SK-MEL-5 (cell line): ENCODE results near the gene DNAH11. TPM values are rescaled to one million over a fixed set of nuclear protein-coding genes. Genes with fewer than 3 reads are reported as not detected.

Experiments used
- DNase-seq: peaks from one replicate; pipeline ENCODE4 v3.0.0-alpha.2; 2016; ENCODE audit warnings: low read depth, low spot score
- in situ Hi-C: cut with HindIII; loops from 2 replicates; pipeline ENCODE4 v1.10.0; 2016; ENCODE audit warnings: low sequenced_read_pairs, high pct_unique_total_duplicates, low pct_unique_long_range_greater_than_20kb
- total RNA-seq: library from RNA; depleted of rRNA; stranded (reverse); fragments of >200 nt; shearing (Covaris generic); gene quantifications from 2 replicates; pipeline ENCODE4 v1.2.3, GENCODE V29; 2014

DNAH11 gene
- total RNA-seq, 1 experiment from 2014 or later = 0.40 TPM

- in situ Hi-C loops = no loop called here
- no peak for DNase-seq
Measured at GRCh38 chr7:21603972-21604749, 61.3 kb downstream of the DNAH11 start.

- DNase-seq = no peak
- in situ Hi-C loops = no loop called here
Measured at GRCh38 chr7:21605008-21605585, 62.3 kb downstream of the DNAH11 start.

- in situ Hi-C loops = no loop called here
- no peak for DNase-seq
Measured at GRCh38 chr7:21608465-21608864, 65.6 kb downstream of the DNAH11 start.

- in situ Hi-C loops = no loop called here
- DNase-seq = no peak
Measured at GRCh38 chr7:21611129-21611528, 68.3 kb downstream of the DNAH11 start.

GRCh38 chr7:21616091-21616490 lies 73.3 kb downstream of the DNAH11 start:
- in situ Hi-C loops = no loop called here
- DNase-seq = no peak

GRCh38 chr7:21616796-21617436 lies 74.1 kb downstream of the DNAH11 start:
- in situ Hi-C loops = no loop called here
- no peak for DNase-seq

DNA sequence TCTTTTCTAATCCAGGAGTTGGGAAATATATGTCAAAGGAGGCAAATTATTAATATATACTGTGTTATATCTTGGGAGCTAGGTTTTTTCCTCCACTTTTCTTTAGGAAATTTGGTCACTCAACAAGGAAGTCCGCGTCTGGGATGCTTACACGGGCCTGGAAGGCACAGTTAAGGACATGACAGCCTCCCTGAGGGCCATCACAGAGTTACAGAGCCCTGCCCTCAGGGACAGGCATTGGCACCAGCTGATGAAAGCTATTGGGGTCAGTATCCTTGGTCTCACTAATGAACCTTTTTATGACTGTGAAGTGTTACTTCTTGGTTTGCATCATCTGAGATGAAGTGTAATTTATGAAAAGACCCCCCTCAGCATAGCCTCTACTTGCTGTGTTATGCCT lies 74.7 kb downstream of the DNAH11 start:
- no peak for DNase-seq
- in situ Hi-C loops = no loop called here

DNA sequence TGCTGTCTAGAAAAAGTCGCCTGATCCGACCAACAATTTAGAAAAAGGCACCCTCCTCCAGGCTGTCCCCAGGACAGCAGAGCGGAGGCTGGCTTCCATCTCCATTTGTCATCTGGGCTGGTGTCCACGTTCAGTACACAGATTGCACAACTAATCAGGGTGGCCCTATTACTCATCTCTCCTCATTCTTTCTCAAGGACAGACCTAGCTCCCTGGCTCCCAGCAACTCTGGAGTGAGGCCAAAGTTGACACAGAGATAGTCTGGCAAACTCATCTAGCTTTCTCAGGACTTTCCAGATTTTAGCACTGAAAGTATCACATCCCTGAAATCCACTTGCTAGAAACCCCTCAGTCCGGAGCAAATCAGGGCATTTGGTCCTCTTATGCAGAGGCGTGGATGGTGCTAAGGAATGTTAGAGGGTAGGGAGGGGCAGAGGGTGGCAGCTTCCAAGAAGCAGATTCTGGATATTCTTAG lies 75.1 kb downstream of the DNAH11 start:
- in situ Hi-C loops = no loop called here

DNA sequence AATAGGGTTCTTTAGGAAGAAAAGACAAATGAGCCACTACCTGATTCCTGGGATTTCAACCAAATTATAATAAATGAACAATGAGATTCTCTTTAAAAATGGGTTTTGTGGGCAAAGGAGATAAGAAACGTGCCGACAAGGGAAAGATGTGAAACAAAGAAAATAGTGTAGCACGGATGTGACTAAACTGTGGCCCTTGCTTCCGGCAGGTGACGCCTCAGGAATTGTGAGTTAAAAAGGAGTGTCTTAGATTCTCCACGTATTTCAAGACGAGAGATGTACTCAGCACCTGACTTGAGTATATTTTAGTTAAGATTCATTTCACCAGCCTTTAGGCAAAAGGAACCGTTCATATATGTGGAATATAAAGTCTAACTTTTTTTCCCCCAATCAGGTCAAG lies 75.9 kb downstream of the DNAH11 start:
- DNase-seq = no peak

More for the DNA sequence above, 75.1 kb downstream of the DNAH11 start:
- DNase-seq = no peak

GRCh38 chr7:21620054-21620453 lies 77.2 kb downstream of the DNAH11 start:
- DNase-seq = no peak
- in situ Hi-C loops = no loop called here

More for the DNA sequence above, 75.9 kb downstream of the DNAH11 start:
- in situ Hi-C loops = no loop called here

DNA sequence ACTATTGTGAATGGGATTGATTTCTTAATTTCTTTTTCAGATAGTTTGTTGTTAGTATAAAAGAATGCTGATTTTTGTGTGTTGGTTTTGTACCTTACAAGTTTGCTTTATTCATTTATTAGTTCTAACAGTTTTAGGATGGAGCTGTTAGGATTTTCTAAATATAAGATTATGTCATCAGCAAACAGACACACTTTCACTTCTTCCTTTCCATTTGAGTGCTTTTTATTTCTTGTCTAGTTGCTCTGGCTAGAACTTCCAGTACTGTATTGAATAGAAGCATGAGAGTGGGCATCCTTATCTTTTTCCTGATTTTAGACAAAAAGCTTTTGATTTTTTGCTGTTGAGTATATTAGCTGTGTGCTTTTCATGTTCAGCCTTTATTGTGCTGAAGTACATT lies 81.5 kb downstream of the DNAH11 start:
- DNase-seq = no peak

DNA sequence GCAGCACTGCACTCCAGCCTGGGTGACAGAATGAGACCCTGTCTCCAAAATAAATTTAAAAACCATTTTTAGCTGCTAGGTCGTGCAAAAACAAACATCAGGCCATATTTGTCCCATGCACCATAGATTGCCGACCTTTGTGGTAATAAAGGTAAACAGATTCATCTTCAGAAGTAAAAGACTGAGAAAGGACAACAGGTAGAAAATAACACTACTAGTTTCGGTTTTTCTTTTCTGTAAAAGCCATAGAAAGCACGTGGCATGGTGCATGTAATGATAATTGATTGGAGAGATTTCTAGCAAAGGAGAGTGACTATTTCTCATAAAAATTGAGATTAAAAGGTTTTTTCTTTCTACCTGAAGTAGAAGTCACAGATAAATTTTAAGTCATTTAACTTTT lies 93.9 kb downstream of the DNAH11 start:
- no peak for DNase-seq

More for the DNA sequence above, 81.5 kb downstream of the DNAH11 start:
- in situ Hi-C loops = no loop called here

DNA sequence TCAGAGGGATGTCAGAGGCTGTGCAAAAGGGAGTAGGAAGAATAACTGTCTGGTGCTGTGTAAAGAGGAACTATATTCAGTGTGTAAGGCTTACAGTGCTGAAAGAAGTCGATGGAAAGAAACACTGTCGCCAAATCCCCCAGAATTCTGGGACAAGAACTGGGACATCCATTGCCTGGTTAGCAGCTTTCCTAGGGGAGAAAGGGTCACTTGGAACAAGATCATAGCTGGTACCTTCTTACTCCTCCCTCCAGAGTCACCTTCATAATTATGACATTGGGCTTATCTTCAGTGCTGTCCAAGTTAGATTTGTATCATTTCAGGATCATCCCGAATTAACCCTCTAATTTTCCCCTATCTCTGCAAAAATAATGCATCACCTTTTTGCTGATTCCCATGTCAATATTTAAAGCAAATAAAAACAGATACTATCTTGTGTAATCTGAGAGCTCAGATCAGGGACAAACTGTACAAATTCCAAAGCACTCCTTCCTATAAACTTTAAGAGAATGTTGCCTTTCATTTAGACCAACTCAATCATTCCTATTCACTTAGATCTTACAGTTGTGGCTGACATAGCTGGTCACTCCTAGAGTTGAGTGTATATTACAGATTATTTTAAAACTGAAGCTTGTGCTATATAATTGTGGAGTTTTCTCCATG lies 96.5 kb downstream of the DNAH11 start:
- DNase-seq = no peak
- in situ Hi-C loops = no loop called here

More for the DNA sequence above, 93.9 kb downstream of the DNAH11 start:
- in situ Hi-C loops = no loop called here

GRCh38 chr7:21640105-21640504 lies 97.3 kb downstream of the DNAH11 start:
- in situ Hi-C loops = no loop called here
- DNase-seq = no peak

DNA sequence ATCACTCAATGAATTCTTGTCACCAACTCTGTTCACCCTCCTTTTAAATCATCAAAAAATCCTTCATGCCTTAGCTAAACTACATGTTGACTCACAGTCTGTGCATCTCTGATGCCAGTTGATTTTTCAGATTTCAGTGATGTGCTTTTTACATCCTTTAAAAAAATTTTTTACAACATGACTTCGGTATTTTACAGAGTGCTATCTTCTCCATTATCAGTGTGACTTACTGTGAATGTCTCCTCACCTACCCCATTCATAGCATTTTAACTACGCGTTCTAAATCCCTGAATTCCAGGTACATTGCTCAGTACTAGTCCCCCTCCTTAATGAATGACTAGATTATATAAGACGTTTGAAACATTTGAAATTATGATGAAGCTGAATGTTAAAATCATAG lies 98.7 kb downstream of the DNAH11 start:
- in situ Hi-C loops = no loop called here
- no peak for DNase-seq

- in situ Hi-C loops = no loop called here
- no peak for DNase-seq
Measured at GRCh38 chr7:21642422-21642821, 99.6 kb downstream of the DNAH11 start.

DNA sequence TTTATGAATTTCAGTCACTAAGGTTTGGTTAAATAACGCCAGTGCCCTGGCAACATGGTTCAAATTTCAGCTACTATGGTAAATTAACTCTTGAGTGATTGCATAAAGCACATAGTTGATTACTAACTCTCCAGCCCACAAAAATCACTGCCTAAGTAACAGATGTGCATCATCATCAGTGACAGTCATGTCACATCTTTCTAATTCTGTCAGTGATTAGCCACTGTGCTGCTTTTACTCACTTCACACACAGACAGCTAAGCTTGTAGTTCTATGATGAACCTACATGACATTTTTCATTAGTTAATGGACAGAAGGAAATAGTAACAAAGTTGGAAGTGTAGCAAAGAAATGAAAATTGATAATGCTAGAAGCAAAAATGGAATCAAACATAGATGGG lies 108.9 kb downstream of the DNAH11 start:
- in situ Hi-C loops = no loop called here
- DNase-seq = no peak

- DNase-seq = no peak
- in situ Hi-C loops = no loop called here
Measured at GRCh38 chr7:21653623-21654022, 110.8 kb downstream of the DNAH11 start.
